Activated T-cell treated with anti-CD3 and anti-CD28 coated beads for 24 hours (primary cell): ENCODE data around the gene OPCML.

Source experiments
- DNase-seq: peaks from one replicate; pipeline ENCODE4 v3.0.0-alpha.2; 2020; ENCODE audit warnings: low read depth

The OPCML gene

DNA sequence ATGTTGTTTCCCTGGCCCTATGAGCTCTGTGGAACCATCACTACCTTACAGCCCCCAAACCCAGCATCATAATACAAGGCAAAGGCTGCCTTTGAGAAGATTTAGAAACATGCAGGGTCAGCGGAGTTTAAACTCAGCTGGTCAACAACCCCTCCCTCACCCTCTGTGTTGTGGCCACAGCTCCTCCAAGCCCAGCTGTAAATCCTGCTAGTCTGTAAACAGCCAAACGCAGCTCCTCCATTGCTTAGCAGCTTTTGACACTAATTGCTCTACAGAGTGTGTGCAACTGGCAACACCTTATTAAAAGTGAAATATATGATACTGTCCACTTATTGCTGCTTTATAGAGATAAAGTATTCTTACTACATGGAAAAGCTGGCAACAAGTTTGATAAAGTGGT is 29.1 kb downstream of the OPCML start:
- no peak for DNase-seq

DNA sequence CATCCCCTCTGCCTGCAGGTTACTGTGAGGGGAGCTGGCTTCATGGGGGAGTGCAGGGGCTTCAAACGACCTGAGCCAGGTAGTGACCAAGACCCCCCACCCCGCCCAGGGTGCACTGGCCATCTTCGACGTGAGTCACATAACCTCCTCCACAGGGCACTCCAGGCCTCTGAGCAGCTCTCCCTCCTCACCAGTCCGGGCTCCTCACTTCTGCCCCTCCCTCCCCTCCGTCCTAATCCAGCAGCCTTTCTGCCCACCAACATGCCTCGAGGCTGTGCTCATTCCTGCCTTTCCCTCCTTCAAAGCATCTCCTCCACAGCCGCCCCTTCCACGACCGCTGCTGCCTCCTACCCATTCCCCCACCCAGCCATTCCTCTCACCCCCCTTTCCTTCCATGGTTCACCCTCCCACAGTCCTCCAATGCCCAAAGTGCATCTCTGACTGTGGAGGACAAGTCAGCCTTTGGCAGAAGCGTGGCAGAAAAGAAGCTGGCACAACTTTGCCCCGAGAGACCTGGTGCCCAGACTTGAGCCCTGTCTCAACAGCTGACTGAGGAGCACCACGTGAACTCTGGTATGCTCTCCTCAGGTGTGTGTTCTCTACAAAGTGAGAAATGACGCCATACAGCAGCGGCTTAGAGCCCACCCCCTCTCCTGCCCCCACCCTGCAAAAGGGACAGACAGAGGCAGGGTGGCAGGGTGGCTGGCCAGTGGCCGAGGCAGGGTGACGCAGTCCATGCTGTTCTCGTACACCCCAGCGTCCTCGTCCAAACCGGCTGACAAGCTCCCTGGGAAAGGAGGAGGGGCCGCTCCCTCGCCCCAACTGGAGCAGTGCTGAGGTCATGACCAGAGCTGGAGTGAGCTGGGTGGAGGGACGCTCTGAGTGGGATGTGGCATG is 30.4 kb downstream of the OPCML start:
- no peak for DNase-seq

DNA sequence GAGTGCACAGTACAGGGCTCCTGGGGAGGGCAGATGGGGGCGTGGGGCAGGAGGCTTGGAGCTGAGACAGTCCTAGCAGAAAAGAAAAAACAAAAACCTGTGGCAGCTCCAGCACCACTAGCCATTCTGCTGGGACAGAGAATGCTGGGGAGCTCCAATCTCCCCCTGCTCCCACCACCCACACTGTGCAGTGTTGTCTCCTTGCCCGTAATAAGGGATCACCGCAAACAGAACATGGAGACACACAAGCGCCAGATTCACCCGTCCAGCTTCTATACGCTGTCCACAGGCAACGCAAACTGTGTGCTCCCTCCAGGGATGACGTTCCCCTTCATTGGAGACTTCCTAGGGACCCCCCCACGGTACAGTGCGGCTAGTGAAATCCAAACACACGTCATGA is 31.4 kb downstream of the OPCML start:
- DNase-seq: no peak

DNA sequence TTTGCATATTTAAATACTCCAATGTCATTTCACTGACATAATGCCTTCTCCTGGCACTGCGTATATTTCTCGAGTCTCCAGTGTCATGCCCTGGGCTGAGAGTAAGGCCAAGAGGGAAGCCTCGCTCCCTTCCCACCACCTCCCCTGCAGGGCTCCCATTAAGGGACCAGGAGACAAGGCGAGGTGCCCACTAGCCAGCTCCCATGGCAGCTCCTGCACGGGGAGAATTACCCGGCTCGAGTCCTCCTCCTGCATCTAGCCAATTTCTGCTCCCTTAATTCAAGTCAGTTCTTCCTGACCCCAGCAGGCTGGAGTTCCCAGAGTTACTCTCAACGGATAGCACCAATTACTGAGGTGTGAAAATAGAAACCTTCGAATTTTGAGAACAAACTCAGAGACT is 31.9 kb downstream of the OPCML start:
- no peak for DNase-seq

DNA sequence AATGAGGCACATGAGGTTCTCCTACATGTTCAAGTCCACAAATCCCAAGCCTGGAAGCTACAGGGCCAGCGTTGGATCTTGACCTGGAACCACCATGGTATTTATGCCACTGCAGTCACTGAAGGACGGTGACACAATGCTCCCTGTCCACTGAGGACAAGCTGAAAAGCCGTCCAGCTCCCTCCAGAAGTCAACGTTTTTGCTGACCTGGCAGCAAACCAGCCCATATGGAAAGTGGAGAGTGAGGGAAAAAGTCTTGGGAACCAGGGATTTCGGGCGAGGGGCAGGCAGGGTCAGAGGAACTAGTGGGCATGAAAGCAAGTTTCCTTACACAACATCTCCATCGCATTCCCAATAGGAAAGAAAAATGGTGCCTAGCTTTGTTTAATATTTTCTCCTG is 33.3 kb downstream of the OPCML start:
- no peak for DNase-seq

DNA sequence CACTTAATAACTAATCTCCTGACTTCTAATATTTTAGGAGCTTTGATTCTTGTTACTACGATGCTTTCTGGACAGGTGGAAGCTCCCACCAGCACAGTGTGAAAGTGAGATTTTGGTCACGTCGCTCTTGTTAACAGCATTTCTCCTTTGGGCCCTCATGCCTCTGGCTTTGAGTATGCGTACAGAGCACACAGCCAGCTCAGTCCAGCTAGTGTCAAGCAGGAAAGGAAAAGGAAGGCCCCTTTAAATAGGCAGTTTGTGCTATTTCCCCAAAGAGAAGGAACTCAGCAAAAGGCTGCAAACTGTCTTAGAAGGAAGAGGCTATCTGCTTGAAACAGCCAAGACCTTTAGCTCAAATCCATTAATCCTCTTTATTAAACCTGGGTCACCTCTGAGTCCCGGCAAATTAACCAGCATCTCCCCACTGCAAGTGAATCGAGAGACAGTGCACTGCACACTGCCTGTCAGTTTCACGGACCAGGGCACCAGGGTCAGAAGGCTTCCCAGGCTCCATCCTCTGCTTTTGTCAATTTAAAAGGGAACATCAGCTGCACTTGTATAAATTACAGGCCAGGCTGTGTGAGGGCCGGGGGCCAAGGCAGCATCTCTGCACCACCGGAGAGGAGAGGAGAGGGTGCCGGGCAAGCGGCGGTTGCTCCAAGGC is 34.7 kb downstream of the OPCML start:
- DNase-seq: no peak

DNA sequence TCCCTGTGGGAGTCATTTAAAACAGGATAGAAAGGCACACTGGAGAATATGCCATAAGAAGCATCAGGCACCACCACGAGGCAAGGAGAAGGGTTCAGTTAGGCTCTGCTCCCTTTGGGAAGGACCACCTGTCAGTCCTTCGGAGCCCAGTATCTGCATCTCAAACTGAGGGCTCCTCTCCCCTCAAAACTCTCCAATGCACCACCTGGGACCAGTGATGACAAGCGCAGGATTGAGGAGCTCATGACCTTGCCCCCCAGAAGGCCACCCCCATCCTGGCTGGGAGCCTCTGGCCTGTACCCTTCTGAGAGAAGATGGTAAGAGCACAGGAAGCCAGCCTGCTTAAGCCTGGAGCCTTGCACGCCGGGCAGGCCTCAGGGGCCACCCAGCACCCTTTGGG is 39.4 kb downstream of the OPCML start:
- no peak for DNase-seq

DNA sequence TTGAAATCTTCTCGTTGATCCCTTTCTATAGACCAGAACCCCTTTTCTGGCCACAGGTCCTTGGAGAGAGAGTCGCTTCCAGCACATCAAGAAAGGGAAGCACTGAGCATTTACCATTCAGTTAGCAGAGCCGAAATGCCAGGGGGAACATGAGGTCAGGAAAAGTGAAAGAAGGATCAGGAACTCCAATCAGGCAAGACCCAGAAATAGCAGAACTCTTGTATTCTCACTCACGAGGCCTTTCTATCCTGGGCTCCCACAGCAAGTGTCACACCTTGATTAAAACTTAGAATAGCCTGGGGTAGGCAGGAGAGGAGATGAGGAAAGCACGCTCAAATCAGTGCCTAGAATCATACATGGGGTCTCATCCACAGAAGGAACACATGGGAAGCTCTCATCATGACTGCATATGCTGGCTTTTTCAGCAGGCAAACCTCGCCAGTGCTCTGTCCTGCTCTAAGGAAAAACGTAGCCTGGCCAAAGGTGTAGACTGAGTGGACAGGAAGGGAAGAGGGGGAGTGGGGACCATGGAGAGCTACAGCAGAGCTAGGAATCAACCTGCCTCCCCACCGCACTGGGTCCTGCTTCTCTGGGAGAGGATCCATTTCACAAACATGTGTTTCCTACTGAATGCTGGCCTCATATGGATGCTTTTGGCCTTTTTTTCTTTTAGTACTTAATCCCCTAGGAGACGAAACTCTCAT is 40.5 kb downstream of the OPCML start:
- no peak for DNase-seq

DNA sequence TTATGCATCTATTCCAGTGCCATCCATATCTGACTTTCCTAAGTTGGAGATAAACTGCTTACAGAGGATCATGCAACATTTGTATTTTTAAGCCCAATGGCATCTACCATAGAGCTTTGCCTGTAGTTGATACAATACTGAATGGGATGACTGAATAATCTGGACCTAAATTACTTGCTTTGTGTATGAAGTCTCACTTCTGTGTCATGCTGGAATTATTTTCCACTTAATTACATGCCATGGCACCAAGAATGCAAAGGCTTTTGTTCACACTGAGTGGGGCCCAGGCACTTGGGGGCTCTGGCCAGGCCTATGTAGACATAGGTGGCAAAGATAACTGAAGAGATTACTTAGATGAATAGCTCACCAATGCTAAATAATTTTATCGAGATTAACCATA is 51.6 kb downstream of the OPCML start:
- DNase-seq: no peak

DNA sequence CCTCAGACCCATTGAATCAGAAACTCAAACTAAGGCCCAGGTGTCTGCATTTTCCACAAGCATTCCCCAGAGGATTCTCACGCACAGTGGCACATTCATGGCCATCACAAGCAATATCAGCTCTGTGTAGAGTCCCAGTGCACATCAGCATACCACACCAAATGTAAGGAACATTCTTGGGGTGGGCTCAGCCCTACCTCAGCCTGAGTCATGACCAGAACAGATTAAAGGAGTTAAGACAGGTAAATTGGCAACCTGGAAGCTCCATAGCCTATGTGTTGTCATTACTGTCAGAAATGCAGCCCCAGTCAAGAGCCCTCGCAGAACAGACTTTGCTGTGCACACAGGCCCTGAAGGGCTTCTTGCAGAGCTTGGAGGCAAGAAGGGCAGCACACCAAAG is 53.1 kb downstream of the OPCML start:
- no peak for DNase-seq

DNA sequence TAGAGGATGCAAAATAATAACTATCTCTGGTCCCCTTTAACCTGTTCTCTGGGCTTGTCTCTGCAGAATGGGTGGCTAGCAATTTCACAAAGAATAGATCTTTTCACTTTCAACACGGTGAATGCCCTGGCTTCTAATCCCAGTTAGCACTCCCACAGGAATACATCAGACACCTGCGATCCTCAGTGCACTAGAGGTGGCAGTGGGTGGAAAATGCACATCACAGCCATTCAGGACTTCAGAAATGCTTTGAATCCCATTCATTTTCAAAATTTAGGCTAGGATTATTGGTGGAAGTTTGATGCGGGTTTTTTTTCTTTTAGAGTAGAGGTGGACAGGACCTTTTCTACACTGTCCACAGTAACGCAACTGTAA is 55.1 kb downstream of the OPCML start:
- DNase-seq: no peak

DNA sequence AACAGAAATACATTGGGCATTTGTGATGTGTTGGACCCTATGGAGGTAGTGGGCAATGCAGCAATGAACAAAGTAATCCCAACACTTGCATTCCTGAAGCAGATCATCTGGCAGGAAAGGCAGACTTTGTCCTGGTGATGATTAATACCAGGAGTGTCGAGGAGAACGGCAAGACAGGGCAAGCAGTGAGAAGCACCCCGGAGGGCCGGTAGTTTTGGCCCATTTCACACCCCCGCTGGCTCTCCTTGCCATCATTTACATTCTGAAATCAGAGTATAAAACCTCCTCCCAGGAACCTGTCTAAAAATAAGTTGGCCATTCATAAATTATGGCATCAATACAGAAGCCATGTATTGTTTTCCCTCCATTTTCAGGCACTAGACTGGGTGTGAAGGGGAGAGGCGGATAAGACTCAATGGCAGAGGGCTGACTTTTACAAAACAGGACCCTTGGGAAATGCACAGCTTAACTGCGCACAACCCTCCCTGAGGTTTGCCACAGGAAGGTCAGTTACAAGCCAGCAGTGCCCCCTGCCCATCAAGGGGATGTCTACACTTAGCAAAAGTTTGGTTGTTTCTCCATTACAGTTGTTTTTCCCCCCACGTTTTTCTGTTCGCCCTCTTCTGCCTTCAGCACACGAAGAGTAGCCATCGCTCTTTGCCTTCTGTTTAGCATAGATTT is 55.6 kb downstream of the OPCML start:
- DNase-seq: no peak

DNA sequence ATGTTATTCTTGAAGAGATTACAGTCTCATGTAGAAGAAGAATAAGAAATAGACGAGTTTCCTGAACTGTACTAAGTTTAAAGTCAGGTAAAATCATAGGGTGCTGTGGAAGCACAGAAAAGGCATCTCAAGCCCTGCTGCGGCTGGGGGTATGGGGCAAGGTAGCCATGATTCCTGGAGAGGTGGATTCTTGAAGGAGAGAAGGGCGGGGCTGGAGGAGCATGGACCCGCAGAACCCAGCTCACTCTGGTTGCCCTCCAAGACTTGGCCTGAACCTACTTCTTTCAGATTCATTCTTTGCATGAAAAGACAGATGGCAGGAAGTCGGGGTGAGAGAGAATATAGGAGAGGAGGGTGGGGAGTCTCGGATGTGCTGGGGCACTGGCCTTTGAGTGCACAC is 57.8 kb downstream of the OPCML start:
- DNase-seq: no peak

DNA sequence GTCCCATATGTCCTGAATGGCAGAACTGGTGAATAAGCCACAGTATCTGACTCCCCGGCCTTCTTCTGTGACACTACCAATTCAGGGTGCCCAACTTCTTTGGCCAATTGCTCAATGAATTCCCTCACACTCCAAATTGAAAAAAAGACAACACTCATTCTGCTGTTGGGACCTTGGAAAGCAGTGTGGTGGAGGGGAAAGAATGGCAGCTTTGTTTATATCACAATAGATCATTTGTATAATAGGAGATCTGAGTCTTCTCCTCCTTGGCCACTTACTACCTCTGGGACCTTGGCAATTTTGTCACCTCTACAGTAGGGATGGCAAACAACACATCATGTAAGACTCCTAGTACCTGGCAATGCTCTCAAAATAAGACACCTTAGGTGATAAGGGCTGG is 64.6 kb downstream of the OPCML start:
- DNase-seq: no peak

DNA sequence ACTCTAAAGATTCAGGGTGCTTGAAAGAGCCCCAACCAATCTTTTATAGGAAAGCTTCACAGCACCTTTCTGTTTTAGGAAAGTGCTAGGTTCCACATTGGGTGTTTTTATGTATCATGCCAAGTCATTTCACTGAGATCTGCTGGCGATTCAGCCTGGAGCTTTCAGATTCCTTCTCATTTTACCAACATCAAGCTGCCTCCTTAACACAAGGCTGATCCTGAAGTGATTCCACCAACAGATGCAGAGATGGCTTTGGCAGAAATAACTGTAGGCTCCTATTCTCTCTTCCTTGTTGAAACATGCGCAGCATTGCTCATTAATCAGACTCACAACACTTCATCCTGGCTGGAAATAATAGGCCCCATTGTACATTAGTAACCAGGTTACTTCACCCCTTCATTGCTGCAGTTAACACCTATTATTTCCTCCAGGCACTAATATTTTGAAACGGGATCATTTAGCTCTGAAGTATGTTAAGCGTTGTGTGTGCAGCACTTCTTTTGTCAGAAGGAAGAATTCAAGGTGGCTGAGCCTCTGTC is 89.0 kb downstream of the OPCML start:
- no peak for DNase-seq

DNA sequence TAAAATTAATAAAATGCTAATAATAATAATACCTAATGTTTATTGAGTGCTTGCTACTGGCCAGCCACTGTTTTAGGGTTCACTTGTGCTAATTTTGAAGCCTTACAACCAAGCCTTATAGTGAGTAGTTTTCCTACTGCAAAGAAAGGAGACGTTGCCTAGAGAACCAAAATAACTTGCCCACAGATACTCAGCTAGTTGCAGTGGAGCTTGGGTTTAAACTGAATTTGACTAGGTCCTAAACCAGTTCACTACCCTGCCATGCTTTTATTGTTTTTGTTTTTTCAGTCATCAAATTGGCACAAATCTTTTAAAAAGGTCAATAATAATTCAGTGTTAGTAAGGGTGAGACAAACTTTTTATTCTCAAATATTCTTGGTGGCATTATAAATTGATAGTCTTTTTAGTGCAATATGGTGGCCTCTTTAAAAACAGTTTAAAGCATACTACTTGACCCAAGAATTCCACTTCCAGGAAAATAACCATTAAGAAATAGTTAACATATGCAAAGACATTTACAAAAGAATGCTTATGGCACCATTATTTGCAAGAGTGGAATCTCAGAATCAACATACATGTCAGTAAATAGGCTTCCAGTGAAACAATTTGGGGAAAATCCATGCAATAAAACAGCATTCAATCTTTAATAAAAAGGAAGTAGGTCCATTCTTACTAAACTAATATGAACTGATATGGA is 90.2 kb downstream of the OPCML start:
- no peak for DNase-seq

DNA sequence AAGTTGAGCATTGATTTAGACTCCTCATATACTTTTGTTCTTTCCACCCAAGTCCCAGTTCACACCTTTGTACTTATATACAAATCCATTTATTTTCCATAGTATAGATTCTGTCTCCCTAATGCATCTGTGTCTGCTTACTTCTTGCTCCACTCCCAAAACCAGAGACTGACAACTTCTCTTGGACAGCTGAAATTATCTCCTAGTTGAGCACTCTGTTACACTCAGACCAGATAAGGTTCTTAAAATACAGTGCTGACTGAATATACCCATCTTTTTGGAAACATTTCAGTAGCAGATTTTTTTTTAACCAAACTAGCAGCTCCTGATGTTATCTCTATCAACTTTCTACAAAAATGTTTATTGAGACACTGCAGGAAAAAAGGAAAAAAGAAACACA is 106.3 kb downstream of the OPCML start:
- no peak for DNase-seq

DNA sequence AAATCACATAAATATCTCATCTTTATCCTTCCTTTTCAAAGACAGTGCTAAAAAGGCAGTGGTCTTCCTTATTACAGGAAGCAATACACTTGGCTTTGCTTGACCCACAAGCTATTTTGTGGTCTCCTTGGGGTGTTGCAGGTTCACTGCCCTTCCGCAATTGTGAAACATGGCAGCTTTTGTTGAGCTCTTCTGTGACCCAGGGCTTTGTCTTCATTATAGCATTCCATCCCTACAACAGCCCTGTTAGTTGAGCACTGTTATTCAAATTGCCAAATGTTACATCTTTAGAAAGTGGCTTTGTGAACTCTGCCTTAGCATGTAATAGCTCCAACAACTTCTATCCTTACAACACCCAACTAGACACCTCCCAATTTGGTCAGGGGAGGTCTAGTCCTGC is 107.1 kb downstream of the OPCML start:
- DNase-seq: no peak

DNA sequence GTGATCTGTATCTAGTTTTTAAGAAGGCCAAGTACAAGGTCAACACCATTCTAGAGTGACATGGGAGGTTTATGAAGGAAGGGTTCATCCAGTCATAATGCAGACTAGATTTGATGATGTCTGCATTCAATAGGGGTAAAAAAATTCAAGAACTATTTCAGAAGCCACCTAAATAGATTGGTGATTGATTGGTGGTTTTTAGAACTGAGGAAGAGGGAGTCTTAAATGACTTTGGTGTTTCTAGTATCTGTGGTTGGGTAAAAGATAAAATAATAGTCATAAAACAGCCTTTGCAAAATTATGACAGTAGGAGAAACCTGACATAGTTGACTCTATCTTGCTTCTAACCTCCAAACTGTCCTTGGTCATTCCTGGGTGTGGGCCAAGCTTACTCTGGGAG is 114.1 kb downstream of the OPCML start:
- no peak for DNase-seq

DNA sequence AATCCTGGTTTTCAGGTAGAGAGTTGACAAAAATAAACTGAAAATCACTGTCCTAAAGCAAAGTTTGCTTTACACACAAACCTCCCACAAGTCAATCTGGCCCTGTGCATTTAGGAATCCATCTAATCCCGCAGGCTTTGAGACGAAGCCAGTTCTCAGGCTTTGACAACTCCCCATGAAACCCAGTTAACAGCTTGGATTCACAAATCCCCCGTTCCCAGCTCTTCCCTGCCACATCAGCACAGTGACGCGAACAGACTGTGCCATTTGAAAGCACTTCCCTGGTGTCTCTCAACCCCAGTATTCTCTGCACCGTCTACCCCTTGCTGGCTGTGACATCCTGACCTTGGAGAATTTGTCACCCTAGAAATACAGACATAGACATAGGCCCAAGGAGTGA is 117.8 kb downstream of the OPCML start:
- DNase-seq: no peak

DNA sequence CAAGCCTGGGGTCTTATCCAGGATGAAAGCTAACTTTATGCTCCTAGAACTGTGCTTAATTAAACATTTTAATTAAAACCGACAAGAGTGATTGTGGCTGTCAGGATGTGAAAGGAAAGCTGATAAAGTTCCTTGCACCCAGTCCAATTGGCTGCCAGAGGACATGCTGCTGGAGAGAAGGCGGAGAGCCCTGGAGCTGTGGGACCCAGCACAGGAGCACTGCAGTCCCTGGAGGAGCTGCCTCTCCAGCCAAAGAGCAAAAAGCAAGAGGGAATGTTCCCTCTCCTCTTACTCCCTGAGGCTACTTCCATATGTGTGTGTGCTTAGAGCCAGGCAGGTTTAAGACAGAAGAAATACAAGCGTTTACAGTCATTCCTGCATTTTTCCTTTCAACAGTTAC is 118.6 kb downstream of the OPCML start:
- no peak for DNase-seq

DNA sequence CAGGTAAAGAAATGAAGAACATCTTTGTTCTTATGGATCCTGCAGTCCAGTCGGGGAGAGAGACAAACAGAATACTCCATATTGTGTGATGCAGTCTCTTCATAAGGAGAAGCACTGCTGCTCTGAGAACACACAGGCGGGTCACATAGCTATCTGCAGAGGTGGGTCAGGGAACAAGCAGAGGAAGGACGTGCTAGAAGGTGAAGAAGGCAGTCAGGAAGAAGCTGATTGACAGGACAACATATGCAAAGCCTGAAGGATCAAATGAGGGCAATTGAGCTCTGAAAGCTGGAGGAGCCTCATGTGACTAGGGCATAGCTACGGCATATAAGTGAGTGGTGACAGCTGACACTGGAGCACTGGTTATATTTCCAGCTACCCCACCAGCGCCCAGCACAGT is 122.5 kb downstream of the OPCML start:
- no peak for DNase-seq
